ENCODE data around the gene DRC3.

- TF ChIP-seq POLR2AphosphoS5 (IDR thresholded peaks at IDR 0.05) (no peak), CTCF (IDR thresholded peaks at IDR 0.05) (no peak), POLR2A (IDR thresholded peaks at IDR 0.05) (no peak), EP300 (IDR thresholded peaks at IDR 0.05) (no peak)
Observed at GRCh38 chr17:18031955-18032354, 59.3 kb downstream of the DRC3 start.

Measured in gastroesophageal sphincter (tissue), 3 donors.